NCI-H226 (cell line): ENCODE data around the gene EN2.

Experiments used
- DNase-seq: peaks from one replicate; pipeline ENCODE4 v3.0.0-alpha.2; 2015

Gene EN2

GRCh38 chr7:155458111-155458877 lies at the start of gene EN2:
Gene EN2 (plus strand): TSS chr7:155458129. CDS start chr7:155458378, 249 bp downstream.
- no peak for DNase-seq

- no peak for DNase-seq
Observed at GRCh38 chr7:155408651-155409586, 49.0 kb upstream of the EN2 start.

DNA sequence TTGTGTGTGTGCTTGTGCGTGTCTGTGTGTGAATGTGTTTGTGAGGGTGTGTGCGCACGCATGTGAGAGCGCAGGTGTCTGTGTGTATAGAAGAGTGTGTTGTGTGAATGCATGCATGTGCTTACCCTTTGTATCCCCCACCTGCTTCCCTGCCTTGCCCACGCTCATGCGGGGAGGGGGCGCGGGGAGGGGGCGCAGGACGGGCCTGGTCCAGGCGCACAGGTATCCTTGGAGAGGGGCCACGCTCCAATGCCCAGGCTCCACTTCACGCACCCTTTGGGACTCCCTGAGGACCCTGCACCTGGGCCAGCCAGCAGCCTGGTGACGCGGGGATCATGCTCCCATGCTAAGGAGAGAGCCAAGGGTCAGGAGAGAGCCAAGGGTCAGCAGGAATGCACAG lies 47.9 kb upstream of the EN2 start:
- no peak for DNase-seq

- DNase-seq = no peak
Observed at GRCh38 chr7:155410431-155410830, 47.5 kb upstream of the EN2 start.

- no peak for DNase-seq
Observed at GRCh38 chr7:155411718-155412415, 46.1 kb upstream of the EN2 start.

- DNase-seq = no peak
Observed at GRCh38 chr7:155412416-155413253, 45.3 kb upstream of the EN2 start.

GRCh38 chr7:155414547-155415492 lies 43.1 kb upstream of the EN2 start:
- DNase-seq = no peak

DNA sequence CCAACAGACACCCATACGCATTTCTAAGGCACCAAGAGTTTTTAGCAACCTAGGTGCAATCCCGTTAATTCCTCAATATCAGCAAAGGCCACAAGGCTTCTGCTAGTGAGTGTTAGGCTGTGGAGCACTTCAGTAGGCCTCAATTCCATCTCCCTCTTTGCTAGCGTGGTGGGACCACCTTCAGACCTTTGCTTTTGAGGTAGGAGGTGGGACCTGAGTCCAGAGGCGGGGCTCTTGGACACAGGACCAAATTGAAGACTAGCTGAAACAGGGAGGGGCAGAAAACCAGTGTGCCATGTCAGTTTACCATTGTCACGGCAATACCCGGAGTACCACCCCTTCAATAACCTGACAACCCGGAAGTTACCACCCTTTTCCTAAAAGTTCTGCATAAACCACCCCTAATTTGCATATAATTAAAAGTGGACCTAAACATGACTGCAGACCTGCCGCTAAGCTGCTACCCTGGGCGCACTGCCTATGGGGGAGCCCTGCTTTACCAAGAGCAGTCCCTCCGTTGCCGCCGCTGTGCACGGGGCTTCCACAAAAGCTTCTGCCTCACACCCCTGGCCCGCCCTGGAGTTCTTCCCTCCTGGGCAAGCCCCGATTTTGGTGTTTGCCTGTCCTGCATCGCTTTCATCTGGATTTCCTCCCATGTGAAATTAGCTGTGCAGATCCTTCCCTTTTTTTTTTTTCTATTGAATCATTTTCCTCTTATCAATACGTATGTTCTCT lies 41.1 kb upstream of the EN2 start:
- no peak for DNase-seq

DNA sequence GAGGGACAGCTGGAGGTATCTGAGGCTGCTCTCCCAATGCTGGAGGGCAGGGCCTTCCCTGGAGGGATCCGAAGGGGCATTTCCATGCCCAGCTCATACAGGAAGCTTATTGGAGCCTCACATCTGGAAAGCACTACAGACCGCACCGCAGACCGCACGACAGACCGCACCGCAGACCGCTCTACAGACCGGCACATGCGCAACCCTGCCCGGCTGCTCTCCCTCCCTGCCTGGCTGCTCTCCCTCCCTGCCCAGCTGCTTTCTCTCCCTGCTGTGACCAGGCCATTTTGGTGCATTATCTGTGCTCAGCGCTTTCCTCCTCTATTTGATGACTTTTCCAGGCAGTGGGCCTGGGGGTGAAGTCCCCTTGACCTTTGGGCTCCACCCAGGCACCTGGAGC lies 39.6 kb upstream of the EN2 start:
- no peak for DNase-seq

- no peak for DNase-seq
Observed at GRCh38 chr7:155418941-155419755, 38.8 kb upstream of the EN2 start.

DNA sequence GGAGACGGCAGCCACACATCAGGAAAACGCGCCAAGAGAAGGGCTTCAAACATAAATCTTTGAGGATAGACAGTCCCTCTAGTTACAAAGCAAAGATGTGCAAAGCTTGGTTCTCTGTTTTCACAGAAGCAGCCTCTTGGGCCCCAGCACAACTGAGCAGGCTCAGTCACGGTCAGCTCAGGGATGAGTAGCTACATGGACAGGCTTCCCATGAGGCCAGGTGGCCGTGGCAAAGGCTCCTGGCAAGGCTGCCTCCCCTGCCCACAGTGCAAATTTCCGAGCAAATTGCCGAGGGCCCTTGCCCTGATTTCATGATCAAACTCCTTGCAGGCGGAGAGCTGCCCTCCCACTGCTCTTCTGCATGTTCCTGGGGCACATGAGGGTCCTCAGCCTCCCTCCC lies 37.8 kb upstream of the EN2 start:
- DNase-seq = no peak

DNA sequence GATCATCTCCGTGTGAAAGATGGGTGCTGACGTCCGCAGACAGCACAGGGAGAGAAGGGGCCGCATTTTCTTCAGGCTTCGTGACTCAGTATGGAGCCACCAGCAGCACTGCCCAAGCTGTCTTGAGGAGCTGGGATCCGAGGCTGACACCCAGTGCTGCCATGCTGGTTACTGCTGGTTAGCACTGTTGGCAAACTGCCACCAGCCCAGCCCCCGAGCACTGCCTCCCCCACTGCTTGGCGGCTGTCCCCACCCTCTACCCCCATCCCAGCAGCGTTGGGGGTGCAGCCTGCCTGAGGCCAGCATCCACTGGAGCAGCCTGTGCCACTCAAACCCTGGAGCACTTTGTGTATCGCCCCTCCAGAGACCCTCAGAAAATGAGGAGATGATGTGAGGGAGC lies 35.8 kb upstream of the EN2 start:
- no peak for DNase-seq

- no peak for DNase-seq
Observed at GRCh38 chr7:155422599-155423336, 35.2 kb upstream of the EN2 start.

DNA sequence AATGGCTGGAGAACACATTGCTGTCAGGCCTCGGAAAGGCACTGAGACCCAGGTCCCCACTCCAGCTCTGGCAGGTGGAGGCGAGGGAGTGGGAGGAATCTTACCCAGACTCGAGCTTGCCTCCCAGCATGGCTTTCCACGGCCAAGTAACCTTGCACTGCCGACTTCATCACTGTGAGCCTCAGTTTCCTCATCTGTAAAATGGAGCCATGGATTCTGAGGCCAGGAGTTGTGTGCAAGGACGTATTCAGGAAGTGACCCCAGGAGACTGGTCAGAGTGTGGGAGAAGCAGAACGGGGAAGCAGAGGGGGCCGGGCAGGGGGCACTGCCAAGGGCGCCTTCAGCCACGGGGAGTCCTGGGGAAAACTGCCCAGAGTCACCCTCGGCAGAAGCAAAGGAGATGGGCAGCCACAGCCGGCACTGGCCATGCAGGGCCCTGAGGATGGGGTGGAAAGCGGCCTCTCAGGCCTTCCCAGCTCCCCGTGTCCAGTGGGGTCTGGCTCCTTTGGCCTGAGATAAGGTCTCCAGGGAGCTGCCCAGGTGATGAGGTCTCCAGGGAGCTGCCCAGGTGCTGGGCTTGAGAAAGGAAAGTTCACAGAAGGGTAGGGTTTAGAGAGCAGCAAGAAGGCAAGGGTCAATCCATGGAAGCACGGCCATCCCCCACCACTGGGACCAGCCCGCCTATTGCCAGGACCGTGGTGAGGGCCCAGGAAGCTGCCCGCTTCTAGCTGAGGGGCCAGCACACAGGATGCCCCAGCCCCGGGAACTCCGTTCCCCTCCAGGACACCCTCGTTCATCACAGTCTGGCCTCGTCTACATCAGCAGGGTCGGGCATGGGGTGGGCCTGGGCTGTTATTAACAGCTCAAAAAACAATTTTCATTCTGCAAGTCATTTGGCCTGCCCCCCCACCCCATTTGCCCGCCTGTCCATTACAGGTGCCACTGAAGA lies 34.3 kb upstream of the EN2 start:
- DNase-seq = no peak

DNA sequence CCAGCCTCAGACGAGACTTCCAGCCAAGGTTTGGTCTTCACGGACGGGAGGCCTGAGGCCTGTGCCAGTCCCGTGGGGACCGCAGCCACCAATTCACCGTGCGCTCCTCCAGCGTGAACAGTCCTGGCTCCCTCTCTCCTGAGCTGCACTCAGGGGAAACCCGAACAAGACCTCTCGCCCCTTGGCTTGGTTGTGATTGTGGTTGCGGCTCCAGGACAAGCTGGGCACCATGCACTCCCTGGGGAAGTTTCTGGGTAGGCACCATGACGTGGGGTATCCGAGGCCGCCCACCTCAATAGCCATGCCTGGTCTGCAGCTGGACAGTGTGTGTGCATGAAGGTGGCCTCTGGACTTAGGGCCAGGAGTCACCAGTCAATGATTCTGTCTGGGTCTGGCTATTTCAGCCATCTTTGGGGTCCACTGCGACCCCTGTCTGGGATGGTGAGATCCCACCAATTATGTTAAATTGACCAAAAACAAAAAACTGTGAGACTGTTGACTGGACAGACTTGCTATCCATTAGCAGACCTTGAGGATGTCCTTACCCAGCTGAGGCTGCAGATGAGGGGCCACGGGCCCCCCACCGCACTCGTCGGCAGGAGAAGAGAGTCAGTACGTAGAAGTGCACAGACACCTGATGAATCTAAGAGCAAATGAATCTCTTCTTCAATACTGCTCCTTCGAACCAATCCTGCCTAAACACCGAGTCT lies 33.5 kb upstream of the EN2 start:
- no peak for DNase-seq

DNA sequence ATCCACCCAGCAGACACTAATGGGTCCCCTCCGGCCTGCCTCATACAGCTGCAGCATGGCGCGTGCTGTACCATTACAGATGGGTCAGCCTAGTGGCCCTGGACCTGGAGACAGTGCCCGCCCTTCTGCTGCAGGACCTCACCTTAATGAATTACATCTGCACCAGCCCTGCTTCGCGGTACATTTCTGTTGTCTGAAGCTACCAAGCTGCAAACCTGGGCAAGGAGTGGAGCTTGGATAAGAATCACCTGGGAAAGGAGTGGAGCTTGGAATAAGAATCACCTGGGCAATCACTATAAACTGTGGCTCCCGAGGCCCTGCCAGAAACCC lies 33.0 kb upstream of the EN2 start:
- DNase-seq = no peak

DNA sequence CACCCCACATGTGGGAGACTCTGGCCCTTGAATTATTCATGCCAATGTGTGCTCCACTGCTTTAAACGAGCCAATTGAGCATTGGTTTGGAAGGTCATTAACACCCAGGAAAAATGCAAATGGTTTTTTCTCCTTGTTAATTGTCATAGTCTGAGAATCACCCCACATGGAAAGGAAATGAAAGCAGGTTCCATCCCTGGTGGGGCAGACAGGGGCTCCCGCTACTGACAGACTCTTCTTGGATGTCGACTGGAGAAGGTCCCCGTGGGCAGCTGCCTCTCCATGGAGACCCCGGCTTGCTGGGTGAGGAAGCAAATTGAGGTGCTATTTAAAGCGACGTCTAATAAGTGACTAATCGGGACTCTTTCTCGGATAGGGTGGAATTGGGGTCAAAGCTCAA lies 32.0 kb upstream of the EN2 start:
- DNase-seq = no peak
